ENCODE measurements around the gene CHD6.

The CHD6 gene

DNA sequence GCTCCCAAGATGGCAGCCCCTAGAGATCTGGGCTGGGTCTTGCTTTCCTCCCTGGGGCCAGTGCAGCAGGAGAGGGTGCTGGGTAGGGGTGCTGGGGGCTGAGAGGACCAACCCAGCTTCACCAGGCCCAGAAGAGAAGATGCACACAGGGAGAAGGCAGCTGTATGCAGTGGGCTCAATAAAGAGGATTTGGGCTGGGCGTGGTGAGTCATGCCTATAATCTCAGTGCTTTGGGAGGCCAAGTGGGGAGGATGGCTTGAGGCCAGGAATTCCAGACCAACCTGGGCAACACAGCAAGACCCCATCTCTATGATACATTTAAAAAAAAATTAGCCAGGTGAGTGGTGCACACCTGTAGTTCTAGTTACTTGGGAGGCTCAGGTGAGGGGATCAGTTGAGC is 225.9 kb downstream of the CHD6 start:
- H3K4me2 ChIP-seq (ENCODE audit: low read length) = no peak overlapping the region
- no peak for TF ChIP-seq EZH2 (IDR thresholded peaks at IDR 0.05; ENCODE audit: borderline replicate concordance, low read length)
- TF ChIP-seq, protein P1, sequence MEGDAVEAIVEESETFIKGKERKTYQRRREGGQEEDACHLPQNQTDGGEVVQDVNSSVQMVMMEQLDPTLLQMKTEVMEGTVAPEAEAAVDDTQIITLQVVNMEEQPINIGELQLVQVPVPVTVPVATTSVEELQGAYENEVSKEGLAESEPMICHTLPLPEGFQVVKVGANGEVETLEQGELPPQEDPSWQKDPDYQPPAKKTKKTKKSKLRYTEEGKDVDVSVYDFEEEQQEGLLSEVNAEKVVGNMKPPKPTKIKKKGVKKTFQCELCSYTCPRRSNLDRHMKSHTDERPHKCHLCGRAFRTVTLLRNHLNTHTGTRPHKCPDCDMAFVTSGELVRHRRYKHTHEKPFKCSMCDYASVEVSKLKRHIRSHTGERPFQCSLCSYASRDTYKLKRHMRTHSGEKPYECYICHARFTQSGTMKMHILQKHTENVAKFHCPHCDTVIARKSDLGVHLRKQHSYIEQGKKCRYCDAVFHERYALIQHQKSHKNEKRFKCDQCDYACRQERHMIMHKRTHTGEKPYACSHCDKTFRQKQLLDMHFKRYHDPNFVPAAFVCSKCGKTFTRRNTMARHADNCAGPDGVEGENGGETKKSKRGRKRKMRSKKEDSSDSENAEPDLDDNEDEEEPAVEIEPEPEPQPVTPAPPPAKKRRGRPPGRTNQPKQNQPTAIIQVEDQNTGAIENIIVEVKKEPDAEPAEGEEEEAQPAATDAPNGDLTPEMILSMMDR (IDR thresholded peaks at IDR 0.05; ENCODE audit: low read length) = no peak
- no peak overlapping the region for H3K27ac ChIP-seq (ENCODE audit: low read depth, low read length, poor library complexity, severe bottlenecking)
- no peak overlapping the region for H3K4me3 ChIP-seq (ENCODE audit: low read depth, low read length, poor library complexity, severe bottlenecking)
- H3K36me3 ChIP-seq (ENCODE audit: insufficient read depth, low read length) = no peaks in the 10 kb centered on the region
- no peaks in the 10 kb centered on the region for H3K9me2 ChIP-seq (ENCODE audit: low read depth, low read length)
- no peaks in the 10 kb centered on the region for H3F3A ChIP-seq (ENCODE audit: insufficient read depth, low read length)
- H3K27me3 ChIP-seq (ENCODE audit: insufficient read depth, low read length) = no peaks in the 10 kb centered on the region
- no peak overlapping the region for H3K9ac ChIP-seq (ENCODE audit: low read length)
- no peaks in the 10 kb centered on the region for H3K9me3 ChIP-seq (ENCODE audit: low read length)
- no peaks in the 10 kb centered on the region for H3K4me1 ChIP-seq (ENCODE audit: insufficient read depth, low read length, severe bottlenecking)
- no peaks in the 10 kb centered on the region for H4K20me1 ChIP-seq (ENCODE audit: insufficient read depth, low read length)
- no peak overlapping the region for H2AFZ ChIP-seq (ENCODE audit: low read length)
- no peaks in the 10 kb centered on the region for H3K79me2 ChIP-seq (ENCODE audit: insufficient read depth, low read length)

DNA sequence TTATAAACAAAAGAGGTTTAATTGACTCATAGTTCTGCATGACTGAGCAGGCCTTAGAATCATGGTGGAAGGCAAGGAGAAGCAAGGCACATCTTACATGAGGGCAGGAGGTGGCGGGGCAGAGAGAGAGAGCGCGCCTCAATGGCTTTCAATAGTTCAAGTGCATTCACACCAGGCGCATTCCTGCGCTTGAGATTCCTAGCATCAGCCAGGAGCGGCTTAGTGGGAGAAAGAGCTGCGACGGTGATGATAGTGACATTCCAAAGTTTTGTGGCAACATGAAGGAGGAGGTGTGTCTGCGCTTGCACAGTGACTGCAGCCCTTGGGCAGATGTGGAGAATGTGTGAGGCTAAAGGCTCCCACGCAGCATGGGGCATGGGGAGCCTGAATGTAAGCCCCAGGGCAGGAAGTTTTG is 226.6 kb downstream of the CHD6 start:
- no peaks in the 10 kb centered on the region for H4K20me1 ChIP-seq (ENCODE audit: insufficient read depth, low read length)

DNA sequence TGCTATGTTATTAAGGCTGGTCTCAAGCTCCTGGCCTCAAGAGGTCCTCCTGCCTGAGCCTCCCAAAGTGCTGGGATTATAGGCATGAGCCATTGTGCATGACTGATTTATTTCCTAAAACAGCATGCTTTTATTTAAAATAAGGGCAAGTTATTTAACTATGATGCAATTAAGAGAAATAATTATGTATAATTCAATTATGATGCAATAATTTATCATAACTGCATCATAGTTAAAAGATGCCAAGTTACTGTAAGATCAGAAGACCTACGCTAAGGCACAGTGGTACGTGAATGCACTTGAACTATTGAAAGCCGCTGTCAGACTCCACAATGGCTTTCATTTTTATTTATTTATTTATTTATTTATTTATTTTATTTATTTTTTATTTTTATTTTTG is 227.3 kb downstream of the CHD6 start:
- Histone ChIP-seq H4K20me1 (ENCODE audit: insufficient read depth, low read length) (no peaks in the 10 kb centered on the region), H3K9me2 (ENCODE audit: low read depth, low read length) (no peaks in the 10 kb centered on the region), H2AFZ (ENCODE audit: low read length) (no peak overlapping the region), H3K27me3 (ENCODE audit: insufficient read depth, low read length) (no peaks in the 10 kb centered on the region), H3K27ac (ENCODE audit: low read depth, low read length, poor library complexity, severe bottlenecking) (no peak overlapping the region), H3K9me3 (ENCODE audit: low read length) (no peaks in the 10 kb centered on the region), H3K4me2 (ENCODE audit: low read length) (no peak overlapping the region), H3K9ac (ENCODE audit: low read length) (no peak overlapping the region), H3F3A (ENCODE audit: insufficient read depth, low read length) (no peaks in the 10 kb centered on the region), H3K36me3 (ENCODE audit: insufficient read depth, low read length) (no peaks in the 10 kb centered on the region), H3K79me2 (ENCODE audit: insufficient read depth, low read length) (no peaks in the 10 kb centered on the region), H3K4me3 (ENCODE audit: low read depth, low read length, poor library complexity, severe bottlenecking) (no peak overlapping the region), H3K4me1 (ENCODE audit: insufficient read depth, low read length, severe bottlenecking) (no peaks in the 10 kb centered on the region)
- TF ChIP-seq, protein P1 (IDR thresholded peaks at IDR 0.05; ENCODE audit: low read length) = no peak
- no peak for TF ChIP-seq EZH2 (IDR thresholded peaks at IDR 0.05; ENCODE audit: borderline replicate concordance, low read length)

More for the DNA sequence above, 226.6 kb downstream of the CHD6 start:
- Histone ChIP-seq H2AFZ (ENCODE audit: low read length) (no peak overlapping the region), H3K4me2 (ENCODE audit: low read length) (no peak overlapping the region), H3K9ac (ENCODE audit: low read length) (no peak overlapping the region), H3K9me2 (ENCODE audit: low read depth, low read length) (no peaks in the 10 kb centered on the region), H3K27ac (ENCODE audit: low read depth, low read length, poor library complexity, severe bottlenecking) (no peak overlapping the region), H3K27me3 (ENCODE audit: insufficient read depth, low read length) (no peaks in the 10 kb centered on the region), H3K9me3 (ENCODE audit: low read length) (no peaks in the 10 kb centered on the region), H3K79me2 (ENCODE audit: insufficient read depth, low read length) (no peaks in the 10 kb centered on the region), H3F3A (ENCODE audit: insufficient read depth, low read length) (no peaks in the 10 kb centered on the region), H3K4me1 (ENCODE audit: insufficient read depth, low read length, severe bottlenecking) (no peaks in the 10 kb centered on the region), H3K4me3 (ENCODE audit: low read depth, low read length, poor library complexity, severe bottlenecking) (no peak overlapping the region), H3K36me3 (ENCODE audit: insufficient read depth, low read length) (no peaks in the 10 kb centered on the region)
- TF ChIP-seq EZH2 (IDR thresholded peaks at IDR 0.05; ENCODE audit: borderline replicate concordance, low read length) = no peak
- TF ChIP-seq, protein P1 (IDR thresholded peaks at IDR 0.05; ENCODE audit: low read length) = no peak

Measured in OCI-LY1 (cell line).